H1 (cell line): ENCODE data around the gene RPS21. TPM values are rescaled to one million over a fixed set of nuclear protein-coding genes. Genes with fewer than 3 reads are reported as not detected.

Experiments used
- CTCF ChIA-PET: fragments of 300-600 bp; sonication (Branson Sonifier 250); formaldehyde crosslinking; loops from one replicate; lab custom pipeline; 2021; ENCODE audit not compliant: partially characterized antibody; lab: Charles Lee
- POLR2A ChIA-PET: fragments of 300-600 bp; sonication (Branson Sonifier 250); formaldehyde crosslinking; loops from one replicate; lab custom pipeline; 2021; ENCODE audit warnings: inconsistent platforms; ENCODE audit not compliant: partially characterized antibody; lab: Charles Lee
- DNase-seq, 2 experiments: peaks; one replicate each; pipeline versions ENCODE4 v3.0.0 to v3.0.0-alpha.2; 2010 to 2022; ENCODE audit warnings: low spot score in 2 of 2, low read depth in 1 of 2, mixed read lengths in 1 of 2
- FAIRE-seq: peaks from 2 replicates; lab custom pipeline; 2011; peaks lifted over from hg19 to GRCh38; lab: Jason Lieb, UNC
- H2AFZ ChIP-seq: 2 replicates; pipeline ENCODE4 v1.8.1; 2012; ENCODE audit warnings: low read length, inconsistent platforms
- H2AK5ac ChIP-seq: 2 replicates; pipeline ENCODE4 v1.6.1; 2013; ENCODE audit warnings: low read depth, low read length
- H2BK120ac ChIP-seq: replicated peaks from 2 replicates; pipeline ENCODE3; 2013; ENCODE audit warnings: low read depth, low read length, inconsistent platforms
- H2BK12ac ChIP-seq: 2 replicates; pipeline ENCODE4 v1.6.1; 2013; ENCODE audit warnings: low read depth, low read length
- H2BK15ac ChIP-seq: 2 replicates; pipeline ENCODE4 v1.6.1; 2013; ENCODE audit warnings: low read length
- H2BK20ac ChIP-seq: 2 replicates; pipeline ENCODE4 v1.6.1; 2013; ENCODE audit warnings: low read length
- H2BK5ac ChIP-seq: 2 replicates; pipeline ENCODE4 v1.6.1; 2013; ENCODE audit warnings: low read depth, low read length
- H3K14ac ChIP-seq: 2 replicates; pipeline ENCODE4 v1.6.1; 2013; ENCODE audit warnings: inconsistent platforms; ENCODE audit not compliant: insufficient read length
- H3K18ac ChIP-seq: 2 replicates; pipeline ENCODE4 v1.6.1; 2013; ENCODE audit warnings: low read length; ENCODE audit errors: extremely low read depth
- H3K23ac ChIP-seq: 2 replicates; pipeline ENCODE4 v1.6.1; 2013; ENCODE audit warnings: inconsistent platforms; ENCODE audit not compliant: insufficient read length
- H3K23me2 ChIP-seq: 2 replicates; pipeline ENCODE4 v1.6.1; 2013; ENCODE audit warnings: low read depth, low read length
- H3K27ac ChIP-seq: 2 replicates; pipeline ENCODE4 v1.6.1; 2011; ENCODE audit warnings: low read depth, low read length, inconsistent platforms
- H3K27me3 ChIP-seq, 4 experiments: replicated peaks in 1 of 4; 1 replicate in 1 of 4; 2 replicates in 3 of 4; pipeline versions ENCODE4 v1.6.1 to v1.8.1; 2011 to 2013; ENCODE audit warnings: low read length in 3 of 4, mild to moderate bottlenecking in 3 of 4, inconsistent platforms in 2 of 4, mixed read lengths in 2 of 4, moderate library complexity in 1 of 4; ENCODE audit not compliant: control insufficient read depth in 3 of 4, insufficient read depth in 3 of 4; ENCODE audit errors: extremely low read depth in 1 of 4
- H3K36me3 ChIP-seq, 4 experiments: 2 replicates each; pipeline versions ENCODE4 v1.6.1 to v1.8.1; 2011 to 2013; ENCODE audit warnings: mild to moderate bottlenecking in 4 of 4, low read length in 3 of 4, moderate library complexity in 2 of 4, control low read depth in 1 of 4, inconsistent platforms in 1 of 4; ENCODE audit not compliant: insufficient read depth in 4 of 4, control insufficient read depth in 2 of 4
- H3K4ac ChIP-seq: replicated peaks from 2 replicates; pipeline ENCODE3; 2013; ENCODE audit warnings: low read length, low read depth, mixed read lengths, inconsistent platforms; ENCODE audit not compliant: insufficient read length
- H3K4me1 ChIP-seq, 4 experiments: replicated peaks in 1 of 4; 1 replicate in 1 of 4; 2 replicates in 3 of 4; pipeline versions ENCODE4 v1.6.1 to v1.8.1; 2011 to 2013; ENCODE audit warnings: low read length in 3 of 4, inconsistent platforms in 2 of 4, mixed read lengths in 1 of 4; ENCODE audit not compliant: insufficient read depth in 4 of 4, control insufficient read depth in 3 of 4
- H3K4me2 ChIP-seq, 2 experiments: 2 replicates each; pipeline versions ENCODE4 v1.6.1 to v1.8.1; 2011 to 2013; ENCODE audit warnings: low read depth in 2 of 2, low read length in 2 of 2, control low read depth in 1 of 2, inconsistent platforms in 1 of 2, mild to moderate bottlenecking in 1 of 2; ENCODE audit not compliant: insufficient read depth in 1 of 2
- H3K4me3 ChIP-seq, 4 experiments: fragments of 200-600, 300-600 bp in 1 of 4; sonication (generic), shearing (Covaris generic), sonication (Bioruptor Twin) in 1 of 4; 2 replicates each; pipeline versions ENCODE4 v1.5.1 to v1.8.1; 2011 to 2016; ENCODE audit warnings: low read length in 4 of 4, low read depth in 3 of 4, control low read depth in 2 of 4, inconsistent platforms in 2 of 4, mild to moderate bottlenecking in 2 of 4, mixed read lengths in 1 of 4, moderate library complexity in 1 of 4; ENCODE audit not compliant: insufficient read depth in 2 of 4; ENCODE audit errors: extremely low read depth in 1 of 4
- H3K56ac ChIP-seq: replicated peaks from 2 replicates; pipeline ENCODE3; 2013; ENCODE audit warnings: low read depth, mild to moderate bottlenecking, mixed read lengths, low read length, inconsistent platforms; ENCODE audit not compliant: insufficient read length
- H3K79me1 ChIP-seq: 2 replicates; pipeline ENCODE4 v1.6.1; 2013; ENCODE audit warnings: low read depth, low read length, control low read depth
- H3K79me2 ChIP-seq, 2 experiments: 2 replicates each; pipeline versions ENCODE4 v1.6.1 to v1.8.1; 2012 to 2013; ENCODE audit warnings: low read length in 2 of 2, mild to moderate bottlenecking in 2 of 2, inconsistent platforms in 1 of 2; ENCODE audit not compliant: insufficient read depth in 2 of 2, control insufficient read depth in 1 of 2
- H3K9ac ChIP-seq, 4 experiments: replicated peaks in 1 of 4; 1 replicate in 1 of 4; 2 replicates in 3 of 4; pipeline versions ENCODE4 v1.6.1 to v1.8.1; 2011 to 2013; ENCODE audit warnings: low read depth in 3 of 4, low read length in 3 of 4, control low read depth in 2 of 4, mild to moderate bottlenecking in 2 of 4, moderate library complexity in 2 of 4, inconsistent platforms in 1 of 4; ENCODE audit errors: extremely low read depth in 1 of 4
- H3K9me3 ChIP-seq, 2 experiments: 2 replicates each; pipeline versions ENCODE4 v1.6.1 to v1.8.1; 2012 to 2013; ENCODE audit warnings: mild to moderate bottlenecking in 2 of 2, moderate library complexity in 2 of 2, control low read depth in 1 of 2, inconsistent platforms in 1 of 2, low read depth in 1 of 2, low read length in 1 of 2, mixed read lengths in 1 of 2; ENCODE audit not compliant: insufficient read depth in 2 of 2
- H4K20me1 ChIP-seq, 2 experiments: replicated peaks in 1 of 2; 2 replicates each; pipeline versions ENCODE3 to v1.8.1; 2011 to 2013; ENCODE audit warnings: inconsistent platforms in 2 of 2, low read length in 2 of 2, mild to moderate bottlenecking in 1 of 2; ENCODE audit not compliant: insufficient read depth in 2 of 2, control insufficient read depth in 1 of 2
- H4K5ac ChIP-seq: 2 replicates; pipeline ENCODE4 v1.6.1; 2013; ENCODE audit warnings: low read length, low read depth, mixed read lengths, inconsistent platforms; ENCODE audit not compliant: insufficient read length
- H4K8ac ChIP-seq: 2 replicates; pipeline ENCODE4 v1.8.0; 2013; ENCODE audit warnings: mild to moderate bottlenecking, moderate library complexity, low read length, inconsistent platforms; ENCODE audit not compliant: insufficient read depth; ENCODE audit errors: extremely low read depth
- H4K91ac ChIP-seq: replicated peaks from 2 replicates; pipeline ENCODE3; 2013; ENCODE audit warnings: low read length, mixed read lengths, inconsistent platforms; ENCODE audit not compliant: insufficient read length
- CREB1 ChIP-seq: IDR thresholded peaks from 2 replicates; pipeline ENCODE4 v1.6.1; 2012; ENCODE audit warnings: inconsistent platforms
- EGR1 ChIP-seq: IDR thresholded peaks from 2 replicates; pipeline ENCODE4 v1.6.1; 2011; ENCODE audit warnings: low read depth, low read length, borderline replicate concordance
- SP1 ChIP-seq: IDR thresholded peaks from 2 replicates; pipeline ENCODE4 v1.6.1; 2011; ENCODE audit warnings: low read depth, low read length
- WGBS, 2 experiments: shearing (Covaris generic) in 1 of 2; methylation state at CpG; one replicate each; pipeline versions ENCODE4 v1.1.6 to v1.1.7; 2013 to 2015; ENCODE audit warnings: low lambda C conversion rate in 2 of 2, mixed read lengths in 2 of 2, inconsistent platforms in 1 of 2, low coverage in 1 of 2, missing lambda C conversion rate in 1 of 2; ENCODE audit not compliant: insufficient replicate concordance in 2 of 2, insufficient coverage in 1 of 2, insufficient read length in 1 of 2; ENCODE audit errors: extremely low coverage in 1 of 2, missing lambda C conversion rate in 1 of 2; 5-methylcytosine and 5-hydroxymethylcytosine counted together
- polyA plus RNA-seq, 7 experiments: library from polyadenylated mRNA; depleted of rRNA in 3 of 7; stranded (reverse) in 5 of 7; unstranded in 2 of 7; fragments of >200 nt in 5 of 7; fragments of 200-250 nt in 2 of 7; gene quantifications; 1 replicate in 5 of 7; 2 replicates in 1 of 7; 4 replicates in 1 of 7; pipeline versions ENCODE4 v1.2.1 to v1.2.3, GENCODE V29; 2011 to 2013; ENCODE audit warnings: missing spikeins in 2 of 7, mixed read lengths in 2 of 7
- total RNA-seq: library from RNA; stranded (reverse); fragmentation: NEBNext Ultra II Directional; extraction: Animal tissue kit (Norgen Biotek cat#: 25700); gene quantifications from 2 replicates; pipeline ENCODE4 v1.2.1, GENCODE V29; 2021

Gene RPS21
- total and polyA plus RNA-seq, 2 of the 8 experiments (the other 6 are each of a cell fraction or from before 2014, with no cell fraction given): 1,787 to 7,219 TPM

DNA sequence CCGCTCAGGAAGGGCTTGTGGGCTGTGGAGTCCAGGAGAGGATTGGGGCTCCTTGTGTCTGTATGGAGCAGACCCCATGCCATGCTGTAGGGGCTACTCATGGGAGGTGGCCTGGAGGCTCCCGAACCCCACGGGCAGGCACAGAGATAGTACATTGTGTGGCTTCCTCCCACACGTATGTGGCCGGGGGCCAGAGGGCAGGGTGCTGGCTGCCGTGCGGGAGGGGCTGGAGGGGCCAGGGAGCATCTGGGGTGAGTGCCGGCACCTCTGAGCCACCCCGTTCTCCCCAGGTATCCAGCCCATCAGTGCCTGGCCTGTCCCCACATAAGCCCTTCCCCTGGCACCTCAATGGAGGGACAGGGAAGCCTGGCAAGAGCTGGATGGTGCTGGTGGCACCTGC lies 32.9 kb downstream of the RPS21 start:
- H2AK5ac ChIP-seq: no peak overlapping the region
- FAIRE-seq (no peak), DNase-seq (no peak)
- H2BK120ac ChIP-seq: no peak overlapping the region
- TF ChIP-seq SP1 (no peak), CREB1 (no peak), EGR1 (no peak)
- H3K36me3 ChIP-seq: no peaks in the 10 kb centered on the region; a peak in 1 of 8 replicates
- H3K4me3 ChIP-seq: no peak overlapping the region
- CTCF ChIA-PET: interaction anchor here (0.6 to 3.2 kb wide), 6 partner anchors 9 to 123 kb away, joined by 3 to 14 read pairs (median 6); no protein-coding TSS in a partner anchor
- POLR2A ChIA-PET: interaction anchor here (1.4 kb wide), 1 partner anchor 10 kb away, joined by 3 read pairs; no protein-coding TSS in a partner anchor
- H3K14ac ChIP-seq: no peak overlapping the region
- no peak overlapping the region; the same call in 1 of the 2 replicates for H2BK5ac ChIP-seq
- no peak overlapping the region for H2BK12ac ChIP-seq
- H4K91ac ChIP-seq: no peak overlapping the region
- H4K8ac ChIP-seq: no peak overlapping the region
- no peak overlapping the region for H2BK20ac ChIP-seq
- H3K4me1 ChIP-seq: peaks cover 0 to 12% (median under 1%) of the 10 kb centered on the region in 4 experiments; a peak in 4 of 7 replicates
- 91% methylated on average over 7 of the region's 9 CpGs; no CpG with 5 or more reads in 1 of the 2 experiments for WGBS, 2 experiments
- H3K56ac ChIP-seq: no peak overlapping the region
- H3K4ac ChIP-seq: no peak overlapping the region
- H3K18ac ChIP-seq: no peak overlapping the region
- no peak overlapping the region for H3K4me2 ChIP-seq
- H3K27ac ChIP-seq: no peak overlapping the region
- H3K79me1 ChIP-seq: no peaks in the 10 kb centered on the region
- no peak overlapping the region for H3K23ac ChIP-seq
- no peaks in the 10 kb centered on the region for H3K9me3 ChIP-seq
- H2AFZ ChIP-seq: no peak overlapping the region
- peaks cover 0 to 8% of the 10 kb centered on the region in 2 experiments for H4K20me1 ChIP-seq
- no peaks in the 10 kb centered on the region for H3K27me3 ChIP-seq
- H2BK15ac ChIP-seq: no peak overlapping the region
- H3K79me2 ChIP-seq: no peaks in the 10 kb centered on the region
- no peak overlapping the region for H4K5ac ChIP-seq
- no peaks in the 10 kb centered on the region for H3K23me2 ChIP-seq
- H3K9ac ChIP-seq: no peak overlapping the region
